Caco-2 (cell line): Measurements from ENCODE around the gene HOXC10. TPM values are rescaled to one million over a fixed set of nuclear protein-coding genes. Genes with fewer than 3 reads are reported as not detected.
A peak's percentile ranks its signal among the peaks of the same experiment; 100 is the strongest.

Experiments
- BruUV-seq: library from RNA; stranded (reverse); fragments of 400-500 nt; replicated peaks from 2 replicates; lab custom pipeline; 2021; lab: Mats Ljungman, UMichigan
- CTCF ChIA-PET: fragments of 300-600 bp; sonication (Branson Sonifier 250); formaldehyde crosslinking; loops from one replicate; lab custom pipeline; 2022; ENCODE audit warnings: antibody characterized with exemption; lab: Charles Lee
- POLR2A ChIA-PET: fragments of 300-600 bp; sonication (Branson Sonifier 250); formaldehyde crosslinking; loops from one replicate; lab custom pipeline; 2022; ENCODE audit warnings: antibody characterized with exemption; lab: Charles Lee
- DNase-seq, 2 experiments: peaks; one replicate each; pipeline versions ENCODE4 v3.0.0 to v3.0.0-alpha.2; 2020 to 2022
- H3K27me3 ChIP-seq: replicated peaks from 2 replicates; pipeline ENCODE4 v1.6.0; 2011; ENCODE audit warnings: low read length; ENCODE audit not compliant: control insufficient read depth, insufficient read depth
- H3K36me3 ChIP-seq: 2 replicates; pipeline ENCODE4 v1.5.1; 2011; ENCODE audit warnings: low read length; ENCODE audit not compliant: control insufficient read depth, insufficient read depth
- H3K4me1 ChIP-seq: fragments of 250-450 bp; sonication (Bioruptor Pico); 2 replicates; pipeline ENCODE4 v1.5.1; 2020; ENCODE audit warnings: mild to moderate bottlenecking
- H3K4me3 ChIP-seq: 2 replicates; pipeline ENCODE4 v1.5.1; 2011; ENCODE audit warnings: low read depth, mild to moderate bottlenecking, control low read depth, low read length
- H3K9me3 ChIP-seq: fragments of 250-450 bp; sonication (Bioruptor Pico); 2 replicates; pipeline ENCODE4 v1.5.1; 2020; ENCODE audit warnings: mild to moderate bottlenecking, moderate library complexity
- H3K27ac Mint-ChIP-seq: one replicate; pipeline ENCODE4 v1.8.0; 2022; ENCODE audit warnings: mixed read lengths; ENCODE audit not compliant: unreplicated experiment
- H3K27me3 Mint-ChIP-seq: one replicate; pipeline ENCODE4 v1.8.0; 2022; ENCODE audit warnings: mixed read lengths; ENCODE audit not compliant: insufficient read depth, unreplicated experiment
- H3K36me3 Mint-ChIP-seq: one replicate; pipeline ENCODE4 v1.8.0; 2022; ENCODE audit warnings: mild to moderate bottlenecking, mixed read lengths; ENCODE audit not compliant: insufficient read depth, unreplicated experiment
- H3K4me1 Mint-ChIP-seq: one replicate; pipeline ENCODE4 v1.8.0; 2022; ENCODE audit warnings: low read depth, mixed read lengths; ENCODE audit not compliant: unreplicated experiment
- H3K4me3 Mint-ChIP-seq: one replicate; pipeline ENCODE4 v1.8.0; 2022; ENCODE audit warnings: mild to moderate bottlenecking, moderate library complexity, mixed read lengths; ENCODE audit not compliant: unreplicated experiment
- H3K9me3 Mint-ChIP-seq: one replicate; pipeline ENCODE4 v1.8.0; 2022; ENCODE audit warnings: mixed read lengths; ENCODE audit not compliant: unreplicated experiment
- CTCF ChIP-seq, 2 experiments: fragments of 200-600 bp in 1 of 2; IDR thresholded peaks; 1 replicate in 1 of 2; 2 replicates in 1 of 2; pipeline versions ENCODE4 v1.5.1 to v1.8.0; 2011 to 2022; ENCODE audit warnings: antibody characterized with exemption in 1 of 2, control low read depth in 1 of 2, inconsistent platforms in 1 of 2, low read depth in 1 of 2, low read length in 1 of 2, mild to moderate bottlenecking in 1 of 2, moderate library complexity in 1 of 2; ENCODE audit not compliant: insufficient read depth in 1 of 2, severe bottlenecking in 1 of 2, unreplicated experiment in 1 of 2
- intact Hi-C: fragments of 100-400 bp; cut with micrococcal nuclease; formaldehyde crosslinking; loops from one replicate; pipeline ENCODE4 v1.10.0; 2022; ENCODE audit not compliant: unreplicated experiment
- total RNA-seq: library from RNA; stranded (reverse); gene quantifications from 2 replicates; pipeline ENCODE4 v1.2.3, GENCODE V29; 2022

The HOXC10 gene
- total RNA-seq, 1 experiment from 2014 or later = 4.0 TPM

GRCh38 chr12:53974084-53975063 is 10.6 kb upstream of the HOXC10 start, which contains the start of gene HOTAIR:
HOTAIR (minus strand) TSS chr12:53974954.
- H3K27me3 Mint-ChIP-seq = no peaks in the 10 kb centered on the region
- peak in 1 of 2 experiments; percentile 59 for DNase-seq
- ChIA-PET CTCF (no interaction called here), POLR2A (no interaction called here)
- Histone ChIP-seq H3K4me1 (peaks cover 20% of the 10 kb centered on the region), H3K27me3 (no peaks in the 10 kb centered on the region), H3K36me3 (no peaks in the 10 kb centered on the region), H3K4me3 (peak within 1 kb of the TSS; percentile 66), H3K9me3 (no peaks in the 10 kb centered on the region)
- no peaks in the 10 kb centered on the region for H3K36me3 Mint-ChIP-seq
- no peaks in the 10 kb centered on the region for H3K9me3 Mint-ChIP-seq
- TF ChIP-seq CTCF (IDR thresholded peaks at IDR 0.05; ENCODE audit: insufficient read depth in 1 of 2, low read depth in 1 of 2, low read length in 1 of 2, severe bottlenecking in 1 of 2, unreplicated experiment in 1 of 2) = no peak
- peaks cover 8% of the 10 kb centered on the region for H3K4me1 Mint-ChIP-seq
- intact Hi-C loops = loop anchor here (5.0 kb wide), 1 partner anchor 43 kb away; no protein-coding TSS in a partner anchor
- BruUV-seq = no TSS peak
- peak within 1 kb of the TSS; percentile 83 for H3K4me3 Mint-ChIP-seq
- H3K27ac Mint-ChIP-seq = peak within 1 kb of the TSS; percentile 73

- Mint-ChIP-seq H3K4me3 (peak overlapping the region; percentile 83), H3K27me3 (no peaks in the 10 kb centered on the region), H3K4me1 (peaks cover 15% of the 10 kb centered on the region), H3K9me3 (no peaks in the 10 kb centered on the region), H3K36me3 (no peaks in the 10 kb centered on the region), H3K27ac (peak overlapping the region; percentile 73)
- intact Hi-C loops = loop anchor here (5.0 kb wide), 1 partner anchor 42 kb away; no protein-coding TSS in a partner anchor
- DNase-seq = no peak
- ChIA-PET POLR2A (no interaction called here), CTCF (no interaction called here)
- Histone ChIP-seq H3K27me3 (no peaks in the 10 kb centered on the region), H3K4me3 (peak overlapping the region; percentile 66), H3K4me1 (peaks cover 27% of the 10 kb centered on the region), H3K36me3 (no peaks in the 10 kb centered on the region), H3K9me3 (no peaks in the 10 kb centered on the region)
- TF ChIP-seq CTCF (IDR thresholded peaks at IDR 0.05; ENCODE audit: insufficient read depth in 1 of 2, low read depth in 1 of 2, low read length in 1 of 2, severe bottlenecking in 1 of 2, unreplicated experiment in 1 of 2) = no peak
- BruUV-seq = no TSS peak
Observed at GRCh38 chr12:53975064-53975471, 9.9 kb upstream of the HOXC10 start.

- TSS peak; percentile 34 for BruUV-seq
- intact Hi-C loops = loop anchor here (5.0 kb wide), 1 partner anchor 42 kb away; no protein-coding TSS in a partner anchor
- H3K4me3 Mint-ChIP-seq = peak overlapping the region; percentile 83
- H3K36me3 Mint-ChIP-seq = no peaks in the 10 kb centered on the region
- no peaks in the 10 kb centered on the region for H3K9me3 Mint-ChIP-seq
- Histone ChIP-seq H3K4me1 (peaks cover 30% of the 10 kb centered on the region), H3K27me3 (no peaks in the 10 kb centered on the region), H3K36me3 (no peaks in the 10 kb centered on the region), H3K4me3 (no peak overlapping the region), H3K9me3 (no peaks in the 10 kb centered on the region)
- H3K27ac Mint-ChIP-seq = peak overlapping the region; percentile 73
- no peaks in the 10 kb centered on the region for H3K27me3 Mint-ChIP-seq
- CTCF ChIA-PET = no interaction called here
- TF ChIP-seq CTCF (IDR thresholded peaks at IDR 0.05; ENCODE audit: insufficient read depth in 1 of 2, low read depth in 1 of 2, low read length in 1 of 2, severe bottlenecking in 1 of 2, unreplicated experiment in 1 of 2) = no peak
- H3K4me1 Mint-ChIP-seq = peaks cover 20% of the 10 kb centered on the region
- POLR2A ChIA-PET = no interaction called here
- no peak for DNase-seq
Observed at GRCh38 chr12:53975479-53976152, 9.3 kb upstream of the HOXC10 start.
